ENCODE measurements around the gene NCAM1.

Gene NCAM1

DNA sequence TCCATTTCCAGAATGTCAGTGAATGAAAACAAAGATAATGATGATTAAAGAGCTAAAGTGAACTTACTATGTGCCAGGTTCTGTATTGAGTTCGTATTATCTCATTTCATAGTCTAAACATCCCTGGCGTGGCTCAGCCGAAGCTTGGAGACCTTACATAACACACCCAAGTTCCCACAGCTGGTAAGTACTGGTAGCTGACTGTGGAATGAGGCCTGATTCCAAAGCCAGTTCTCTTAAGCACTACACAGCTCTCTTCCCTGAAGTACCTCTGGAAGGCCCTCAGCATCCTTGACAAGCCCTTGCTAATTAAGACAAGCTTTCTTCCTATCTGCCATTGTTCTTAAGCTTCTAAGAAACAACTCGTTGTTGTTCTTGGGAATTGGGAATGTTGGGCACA lies 28.6 kb upstream of the NCAM1 start:
- no peak for DNase-seq (ENCODE audit: low read depth)
- TF ChIP-seq, protein P1, sequence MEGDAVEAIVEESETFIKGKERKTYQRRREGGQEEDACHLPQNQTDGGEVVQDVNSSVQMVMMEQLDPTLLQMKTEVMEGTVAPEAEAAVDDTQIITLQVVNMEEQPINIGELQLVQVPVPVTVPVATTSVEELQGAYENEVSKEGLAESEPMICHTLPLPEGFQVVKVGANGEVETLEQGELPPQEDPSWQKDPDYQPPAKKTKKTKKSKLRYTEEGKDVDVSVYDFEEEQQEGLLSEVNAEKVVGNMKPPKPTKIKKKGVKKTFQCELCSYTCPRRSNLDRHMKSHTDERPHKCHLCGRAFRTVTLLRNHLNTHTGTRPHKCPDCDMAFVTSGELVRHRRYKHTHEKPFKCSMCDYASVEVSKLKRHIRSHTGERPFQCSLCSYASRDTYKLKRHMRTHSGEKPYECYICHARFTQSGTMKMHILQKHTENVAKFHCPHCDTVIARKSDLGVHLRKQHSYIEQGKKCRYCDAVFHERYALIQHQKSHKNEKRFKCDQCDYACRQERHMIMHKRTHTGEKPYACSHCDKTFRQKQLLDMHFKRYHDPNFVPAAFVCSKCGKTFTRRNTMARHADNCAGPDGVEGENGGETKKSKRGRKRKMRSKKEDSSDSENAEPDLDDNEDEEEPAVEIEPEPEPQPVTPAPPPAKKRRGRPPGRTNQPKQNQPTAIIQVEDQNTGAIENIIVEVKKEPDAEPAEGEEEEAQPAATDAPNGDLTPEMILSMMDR (conservative IDR thresholded peaks at IDR 0.05; ENCODE audit: low read depth, low read length): no peak
- H3K4me3 ChIP-seq (ENCODE audit: low read length): no peak overlapping the region

DNA sequence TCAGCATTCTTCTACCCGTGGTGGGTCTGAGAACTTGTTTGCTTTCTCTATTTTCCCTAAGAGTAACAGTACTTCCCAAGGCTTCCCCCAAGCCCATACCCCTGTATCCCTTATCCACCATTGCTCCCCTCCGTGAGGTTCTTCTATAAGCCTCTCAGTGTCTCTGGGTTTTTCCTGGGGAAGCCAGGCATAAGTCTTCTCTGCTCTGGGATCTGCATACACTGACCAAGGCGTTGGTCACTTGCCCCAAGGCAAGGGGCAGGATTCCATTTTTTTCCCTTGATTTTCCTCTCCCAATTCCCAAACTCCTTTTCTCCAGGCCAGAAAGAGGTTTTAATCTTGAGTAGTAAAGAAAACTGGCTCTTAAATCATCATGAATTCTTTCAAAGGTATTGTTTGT lies 27.2 kb upstream of the NCAM1 start:
- TF ChIP-seq, protein P1 (conservative IDR thresholded peaks at IDR 0.05; ENCODE audit: low read depth, low read length): no peak
- no peak for DNase-seq (ENCODE audit: low read depth)
- H3K4me3 ChIP-seq (ENCODE audit: low read length): no peak overlapping the region

- no peak overlapping the region for H3K4me3 ChIP-seq (ENCODE audit: low read length)
- TF ChIP-seq, protein P1 (conservative IDR thresholded peaks at IDR 0.05; ENCODE audit: low read depth, low read length): no peak
- no peak for DNase-seq (ENCODE audit: low read depth)
Observed at GRCh38 chr11:112941104-112941503, 20.1 kb upstream of the NCAM1 start.

DNA sequence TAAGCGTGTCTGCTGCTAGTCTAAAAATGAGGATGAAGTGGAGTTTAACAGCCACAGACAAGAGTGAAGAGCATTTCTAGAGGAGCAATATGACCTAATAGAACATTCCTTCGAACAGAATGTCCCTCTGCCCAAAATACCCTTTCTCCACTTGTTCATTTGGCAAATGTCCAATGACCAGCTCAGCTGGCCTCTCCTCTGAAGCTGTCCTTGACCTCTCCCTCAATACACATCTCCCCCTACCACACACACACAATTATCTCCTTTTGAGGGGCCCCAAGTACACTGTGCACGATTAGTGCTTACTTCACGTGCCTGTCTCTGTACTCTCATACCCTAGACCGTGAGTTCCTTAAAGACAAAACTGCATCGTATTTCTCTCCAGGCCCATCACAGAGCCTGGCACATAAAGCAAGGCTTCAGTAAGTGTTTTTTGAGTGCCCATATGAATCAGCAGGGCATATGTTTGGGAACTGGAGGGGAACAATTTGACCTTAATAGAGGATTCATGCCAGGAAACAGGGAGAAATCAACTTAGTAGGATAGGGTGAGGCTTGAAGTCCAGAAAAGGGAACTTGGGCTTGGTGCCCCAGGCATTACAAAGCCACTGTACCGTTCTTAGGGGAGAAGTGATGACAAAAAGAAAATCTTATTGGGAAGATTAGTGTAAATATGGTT lies 18.1 kb upstream of the NCAM1 start:
- TF ChIP-seq, protein P1 (conservative IDR thresholded peaks at IDR 0.05; ENCODE audit: low read depth, low read length): no peak
- DNase-seq (ENCODE audit: low read depth): no peak
- H3K4me3 ChIP-seq (ENCODE audit: low read length): no peak overlapping the region

DNA sequence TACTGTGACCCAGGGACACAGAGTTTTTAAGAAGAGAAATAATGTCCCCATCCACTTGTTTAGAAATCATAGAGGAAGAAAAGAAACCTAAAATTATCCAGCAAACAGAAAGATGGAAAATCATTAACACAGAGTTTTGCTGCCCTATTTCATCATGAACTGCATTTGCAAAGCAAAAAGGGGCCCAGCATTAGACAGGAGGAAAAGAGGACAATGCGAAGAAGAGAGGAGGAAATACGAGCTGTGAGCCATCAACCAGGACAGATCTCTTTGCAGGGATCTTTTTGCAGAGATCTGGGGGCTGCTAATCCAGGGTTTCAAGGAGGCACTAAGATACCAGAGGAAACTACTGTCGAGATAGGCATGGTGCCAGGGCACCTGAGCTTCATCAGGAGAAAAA lies 14.4 kb upstream of the NCAM1 start:
- TF ChIP-seq, protein P1 (conservative IDR thresholded peaks at IDR 0.05; ENCODE audit: low read depth, low read length): no peak
- H3K4me3 ChIP-seq (ENCODE audit: low read length): no peak overlapping the region
- DNase-seq (ENCODE audit: low read depth): no peak

GRCh38 chr11:112949781-112950575 lies 11.2 kb upstream of the NCAM1 start:
- H3K4me3 ChIP-seq (ENCODE audit: low read length): no peak overlapping the region
- TF ChIP-seq, protein P1 (conservative IDR thresholded peaks at IDR 0.05; ENCODE audit: low read depth, low read length): no peak
- DNase-seq (ENCODE audit: low read depth): no peak

GRCh38 chr11:112958670-112959069 lies 2.5 kb upstream of the NCAM1 start:
- DNase-seq (ENCODE audit: low read depth): no peak
- no peak overlapping the region for H3K4me3 ChIP-seq (ENCODE audit: low read length)
- TF ChIP-seq, protein P1 (conservative IDR thresholded peaks at IDR 0.05; ENCODE audit: low read depth, low read length): no peak
